H1 (cell line): ENCODE measurements around the gene LEKR1. TPM values are rescaled to one million over a fixed set of nuclear protein-coding genes. Genes with fewer than 3 reads are reported as not detected.

Source experiments
- SIN3A ChIP-seq, 2 experiments: IDR thresholded peaks in 1 of 2; conservative IDR thresholded peaks in 1 of 2; 2 replicates each; pipeline ENCODE4 v1.6.1; 2011 to 2012; ENCODE audit warnings: low read length in 2 of 2, improper control_type of control experiment in 1 of 2, low read depth in 1 of 2, mild to moderate bottlenecking in 1 of 2
- polyA plus RNA-seq, 7 experiments: library from polyadenylated mRNA; depleted of rRNA in 3 of 7; stranded (reverse) in 5 of 7; unstranded in 2 of 7; fragments of >200 nt in 5 of 7; fragments of 200-250 nt in 2 of 7; gene quantifications; 1 replicate in 5 of 7; 2 replicates in 1 of 7; 4 replicates in 1 of 7; pipeline versions ENCODE4 v1.2.1 to v1.2.3, GENCODE V29; 2011 to 2013; ENCODE audit warnings: missing spikeins in 2 of 7, mixed read lengths in 2 of 7
- total RNA-seq: library from RNA; stranded (reverse); fragmentation: NEBNext Ultra II Directional; extraction: Animal tissue kit (Norgen Biotek cat#: 25700); gene quantifications from 2 replicates; pipeline ENCODE4 v1.2.1, GENCODE V29; 2021

LEKR1 gene
- total and polyA plus RNA-seq, 2 of the 8 experiments (the other 6 are each of a cell fraction or from before 2014, with no cell fraction given), result 0.08 TPM; not detected in 1

GRCh38 chr3:157087373-157087772 lies 261.2 kb downstream of the LEKR1 start (continued):
- no peak for TF ChIP-seq SIN3A (conservative IDR thresholded peaks at IDR 0.05 in 1 of 2, IDR thresholded peaks at IDR 0.05 in 1 of 2; ENCODE audit: low read depth in 1 of 2, low read length in 2 of 2)
